Measurements from ENCODE around the gene MEF2C. TPM values are rescaled to one million over a fixed set of nuclear protein-coding genes. Genes with fewer than 3 reads are reported as not detected.

The MEF2C gene
- total RNA-seq, 2 donors from 2014 or later = 13.9 to 44.0 TPM

DNA sequence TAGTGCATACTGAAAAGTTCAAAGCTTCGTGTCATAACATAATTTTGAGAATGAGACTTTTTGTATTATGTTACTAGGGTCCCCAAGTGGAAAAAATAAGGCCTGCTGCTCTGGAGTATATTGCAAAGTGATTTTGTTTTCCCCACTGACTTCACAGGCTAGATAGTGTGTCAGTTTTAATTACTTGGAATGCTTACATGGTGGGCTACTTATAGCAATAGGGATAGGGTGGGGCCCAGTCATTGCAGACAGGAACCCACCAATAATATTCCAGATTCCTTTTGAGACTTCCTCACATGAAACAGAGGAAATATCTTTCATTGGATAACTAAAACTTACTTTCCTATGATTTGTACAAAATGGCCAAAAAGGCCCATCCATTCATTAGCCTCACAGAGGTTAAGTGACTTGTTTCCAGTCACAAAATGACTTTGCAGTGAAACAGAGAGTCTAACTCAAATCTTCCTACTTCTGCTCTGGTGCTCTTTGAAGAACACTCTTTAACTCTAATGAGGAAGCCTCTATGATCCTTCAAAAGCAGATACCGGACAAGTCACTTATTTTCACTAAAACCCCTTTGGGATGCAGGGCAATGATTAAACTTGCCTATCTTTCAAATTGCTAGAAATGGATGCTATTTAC lies 16.2 kb upstream of the MEF2C start:
- 91% methylated on average over 2 of the region's 2 CpGs for WGBS
- Histone ChIP-seq H3K36me3 (no peaks in the 10 kb centered on the region), H3K4me3 (no peak overlapping the region), H3K9me3 (no peaks in the 10 kb centered on the region), H3K27ac (no peak overlapping the region), H3K27me3 (replicated peaks; ENCODE audit: insufficient read depth) (no peaks in the 10 kb centered on the region), H3K4me1 (replicated peaks) (no peaks in the 10 kb centered on the region)
- TF ChIP-seq POLR2AphosphoS5 (IDR thresholded peaks at IDR 0.05) (no peak), POLR2A (IDR thresholded peaks at IDR 0.05) (no peak)
- TF ChIP-seq, protein P1, sequence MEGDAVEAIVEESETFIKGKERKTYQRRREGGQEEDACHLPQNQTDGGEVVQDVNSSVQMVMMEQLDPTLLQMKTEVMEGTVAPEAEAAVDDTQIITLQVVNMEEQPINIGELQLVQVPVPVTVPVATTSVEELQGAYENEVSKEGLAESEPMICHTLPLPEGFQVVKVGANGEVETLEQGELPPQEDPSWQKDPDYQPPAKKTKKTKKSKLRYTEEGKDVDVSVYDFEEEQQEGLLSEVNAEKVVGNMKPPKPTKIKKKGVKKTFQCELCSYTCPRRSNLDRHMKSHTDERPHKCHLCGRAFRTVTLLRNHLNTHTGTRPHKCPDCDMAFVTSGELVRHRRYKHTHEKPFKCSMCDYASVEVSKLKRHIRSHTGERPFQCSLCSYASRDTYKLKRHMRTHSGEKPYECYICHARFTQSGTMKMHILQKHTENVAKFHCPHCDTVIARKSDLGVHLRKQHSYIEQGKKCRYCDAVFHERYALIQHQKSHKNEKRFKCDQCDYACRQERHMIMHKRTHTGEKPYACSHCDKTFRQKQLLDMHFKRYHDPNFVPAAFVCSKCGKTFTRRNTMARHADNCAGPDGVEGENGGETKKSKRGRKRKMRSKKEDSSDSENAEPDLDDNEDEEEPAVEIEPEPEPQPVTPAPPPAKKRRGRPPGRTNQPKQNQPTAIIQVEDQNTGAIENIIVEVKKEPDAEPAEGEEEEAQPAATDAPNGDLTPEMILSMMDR (IDR thresholded peaks at IDR 0.05) = no peak
- DNase-seq (ENCODE audit: low spot score) = no peak
- intact Hi-C loops (cut with DNase I) = no loop called here

- intact Hi-C loops (cut with DNase I) = no loop called here
Measured at GRCh38 chr5:88897748-88898147, 14.8 kb upstream of the MEF2C start.

GRCh38 chr5:88895681-88896501 lies 12.9 kb upstream of the MEF2C start:
- Histone ChIP-seq H3K36me3 (no peaks in the 10 kb centered on the region), H3K27ac (no peak overlapping the region), H3K9me3 (no peaks in the 10 kb centered on the region), H3K4me3 (no peak overlapping the region), H3K27me3 (replicated peaks; ENCODE audit: insufficient read depth) (no peaks in the 10 kb centered on the region), H3K4me1 (replicated peaks) (no peaks in the 10 kb centered on the region)
- no peak for DNase-seq (ENCODE audit: low spot score)
- intact Hi-C loops (cut with DNase I) = no loop called here
- WGBS = 86% methylated on average over 10 of the region's 10 CpGs
- TF ChIP-seq, protein P1 (IDR thresholded peaks at IDR 0.05) = no peak
- TF ChIP-seq POLR2AphosphoS5 (IDR thresholded peaks at IDR 0.05) (no peak), POLR2A (IDR thresholded peaks at IDR 0.05) (no peak)

More at GRCh38 chr5:88897748-88898147, 14.8 kb upstream of the MEF2C start:
- TF ChIP-seq POLR2A (IDR thresholded peaks at IDR 0.05) = no peak
- TF ChIP-seq, protein P1 (IDR thresholded peaks at IDR 0.05) = no peak
- TF ChIP-seq POLR2AphosphoS5 (IDR thresholded peaks at IDR 0.05) = no peak
- H3K27me3 ChIP-seq (replicated peaks; ENCODE audit: insufficient read depth) = no peaks in the 10 kb centered on the region
- 94% methylated on average over 1 of the region's 1 CpG for WGBS
- no peaks in the 10 kb centered on the region for H3K9me3 ChIP-seq
- H3K27ac ChIP-seq = no peak overlapping the region
- DNase-seq (ENCODE audit: low spot score) = no peak
- H3K4me3 ChIP-seq = no peak overlapping the region
- H3K4me1 ChIP-seq (replicated peaks) = no peaks in the 10 kb centered on the region
- no peaks in the 10 kb centered on the region for H3K36me3 ChIP-seq

GRCh38 chr5:88892669-88893068 lies 9.7 kb upstream of the MEF2C start:
- Histone ChIP-seq H3K4me1 (replicated peaks) (no peaks in the 10 kb centered on the region), H3K27me3 (replicated peaks; ENCODE audit: insufficient read depth) (no peaks in the 10 kb centered on the region), H3K4me3 (no peak overlapping the region), H3K9me3 (no peaks in the 10 kb centered on the region), H3K27ac (no peak overlapping the region), H3K36me3 (no peaks in the 10 kb centered on the region)
- 92% methylated on average over 3 of the region's 3 CpGs for WGBS
- TF ChIP-seq POLR2AphosphoS5 (IDR thresholded peaks at IDR 0.05) = no peak
- TF ChIP-seq, protein P1 (IDR thresholded peaks at IDR 0.05) = no peak
- no peak for DNase-seq (ENCODE audit: low spot score)
- intact Hi-C loops (cut with DNase I) = no loop called here
